Iris pigment epithelial cell (primary cell): ENCODE measurements around the gene MMS19.
A peak's percentile ranks its signal among the peaks of the same experiment; 100 is the strongest.
"Not testable (repeated sequence)": the region's sequence is repeated elsewhere in the genome, so short reads cannot be mapped to it uniquely, and the experiment has no call there.

Source experiments
- DNase-seq: peaks from one replicate; pipeline ENCODE4 v3.0.0-alpha.2; 2011; ENCODE audit warnings: low read depth

Gene MMS19

GRCh38 chr10:97498076-97498840 is at the start of gene MMS19:
Gene MMS19, minus strand, starts transcription at chr10:97498422. Its CDS starts 38 bp downstream, at chr10:97498384.
- peak; percentile 98 for DNase-seq

GRCh38 chr10:97547962-97548361 is 49.7 kb upstream of the MMS19 start:
- DNase-seq, result no peak

DNA sequence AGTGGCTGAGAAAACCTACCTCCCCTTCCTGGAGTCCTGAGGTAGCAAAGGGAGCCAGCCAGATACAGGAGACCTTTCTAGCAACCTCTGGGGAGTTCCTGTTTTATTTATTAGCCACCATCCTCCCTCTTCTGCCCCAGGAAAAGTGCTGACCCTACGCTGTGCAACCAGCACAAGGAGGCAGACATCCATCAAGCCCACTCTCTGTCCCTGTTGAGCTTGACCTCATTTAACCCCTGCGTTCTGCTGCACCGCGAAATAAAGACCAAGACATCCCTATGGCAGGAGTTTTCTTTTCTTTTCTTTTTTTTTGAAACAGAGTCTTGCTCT is 49.0 kb upstream of the MMS19 start:
- DNase-seq, result no peak

- DNase-seq, result no peak
Measured at GRCh38 chr10:97546456-97547270, 48.4 kb upstream of the MMS19 start.

DNA sequence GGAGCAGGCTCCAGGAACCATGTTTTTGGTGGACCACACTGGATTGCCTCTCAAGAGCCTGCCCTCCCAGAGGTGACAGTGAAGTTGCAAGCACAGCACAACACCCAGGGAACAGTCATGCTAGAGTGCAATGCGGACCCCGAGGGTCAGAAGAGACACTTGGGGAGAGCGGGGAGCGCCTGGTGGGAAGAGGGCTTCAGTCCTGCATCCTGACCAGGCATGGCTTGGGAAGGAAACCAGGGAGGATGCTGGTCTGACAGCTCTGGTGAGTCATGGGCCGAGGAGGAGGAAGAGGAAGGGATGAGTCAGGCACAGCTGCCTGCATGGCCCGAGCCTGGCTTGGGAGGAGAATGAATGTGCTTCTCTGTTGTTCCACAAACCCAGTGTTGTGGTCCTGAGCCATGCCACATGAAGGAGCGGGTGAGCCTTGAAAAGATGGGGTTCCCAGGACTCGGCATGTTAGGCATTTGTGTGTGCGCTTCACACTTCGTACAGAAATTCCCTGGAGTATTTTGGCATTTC is 44.9 kb upstream of the MMS19 start:
- DNase-seq, result peak; percentile 98

- DNase-seq, result peak; percentile 94
Measured at GRCh38 chr10:97542169-97543024, 44.2 kb upstream of the MMS19 start.

GRCh38 chr10:97540669-97541500 is 42.7 kb upstream of the MMS19 start:
- no peak for DNase-seq

- DNase-seq, result peak; percentile 80
Measured at GRCh38 chr10:97539523-97540200, 41.4 kb upstream of the MMS19 start.

DNA sequence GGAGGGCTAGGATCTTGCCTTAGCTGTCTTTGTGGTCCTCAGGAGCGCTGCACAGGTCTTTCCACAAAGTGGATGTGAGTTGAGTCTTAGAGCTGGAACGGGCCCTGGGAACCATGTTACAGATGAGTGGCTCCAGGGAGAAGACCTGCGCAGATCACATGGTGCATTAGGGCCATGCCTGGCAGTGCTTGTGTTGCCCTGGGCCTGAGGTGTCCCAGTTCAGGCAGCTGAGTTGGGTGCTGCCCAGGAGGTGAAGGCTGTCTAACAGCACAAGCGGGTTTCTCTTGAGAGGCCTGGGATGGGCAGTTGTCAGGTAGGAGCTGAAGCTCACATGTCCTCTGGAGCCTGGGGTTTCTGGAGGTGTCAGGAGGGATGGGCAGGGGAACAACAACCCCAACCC is 40.6 kb upstream of the MMS19 start:
- DNase-seq, result no peak

GRCh38 chr10:97538411-97538810 is 40.2 kb upstream of the MMS19 start:
- DNase-seq, result peak; percentile 86

- no peak for DNase-seq
Measured at GRCh38 chr10:97537186-97537869, 39.1 kb upstream of the MMS19 start.

GRCh38 chr10:97534746-97535367 is 36.6 kb upstream of the MMS19 start:
- DNase-seq, result peak; percentile 53

- no peak for DNase-seq
Measured at GRCh38 chr10:97533888-97534287, 35.7 kb upstream of the MMS19 start.

- DNase-seq, result peak; percentile 49
Measured at GRCh38 chr10:97532935-97533671, 34.9 kb upstream of the MMS19 start.

- DNase-seq, result peak; percentile 74
Measured at GRCh38 chr10:97531401-97531986, 33.3 kb upstream of the MMS19 start.

GRCh38 chr10:97529685-97530465 is 31.7 kb upstream of the MMS19 start:
- DNase-seq, result no peak

GRCh38 chr10:97528876-97529275 is 30.7 kb upstream of the MMS19 start:
- not testable (repeated sequence) for DNase-seq

DNA sequence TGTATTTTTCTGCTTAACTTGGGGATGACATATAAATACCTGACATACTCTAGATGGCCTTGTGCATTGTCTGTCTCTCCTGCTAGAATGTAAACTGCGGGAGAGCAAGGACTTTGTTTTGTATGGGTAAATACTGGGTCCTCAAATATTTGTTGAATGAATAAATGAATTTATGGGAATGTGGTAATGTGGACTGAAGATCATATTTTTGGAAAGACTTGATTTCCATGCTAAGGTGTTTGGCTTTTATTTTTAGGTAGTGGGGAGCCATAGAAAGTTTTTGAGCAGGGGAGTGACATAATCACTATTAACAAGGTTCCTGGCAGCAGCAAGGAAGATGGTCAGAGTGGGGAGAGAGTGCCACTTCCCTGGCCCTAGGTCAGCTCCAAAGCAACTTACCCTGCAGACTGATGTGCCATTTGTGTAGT is 27.5 kb upstream of the MMS19 start:
- DNase-seq, result no peak
